OCI-LY3 (cell line): Measurements from ENCODE around the gene GAPT.

Experiments used
- CTCF ChIP-seq: fragments of 200-600, 300-600 bp; sonication (generic); IDR thresholded peaks from 2 replicates; pipeline ENCODE4 v1.5.1; 2014; ENCODE audit warnings: antibody characterized with exemption, low read length, low read depth
- EZH2phosphoT487 ChIP-seq: fragments of 200-600 bp; shearing (Covaris generic); IDR thresholded peaks from 2 replicates; pipeline ENCODE4 v1.6.1; 2018; ENCODE audit warnings: antibody characterized with exemption, mixed run types, low read depth

GRCh38 chr5:58523956-58524355 lies 32.7 kb downstream of the GAPT start:
- no peak for TF ChIP-seq CTCF
- TF ChIP-seq EZH2phosphoT487: no peak
